K562 (cell line): ENCODE data around the gene CCDC194. TPM values are rescaled to one million over a fixed set of nuclear protein-coding genes. Genes with fewer than 3 reads are reported as not detected.

Source experiments
- EZH2 ChIP-seq: IDR thresholded peaks from 2 replicates; pipeline ENCODE4 v1.6.1; 2012; ENCODE audit warnings: low read depth, mild to moderate bottlenecking, inconsistent platforms, low read length, borderline replicate concordance
- ZNF445 ChIP-seq: fragments of 250-450 bp; sonication (Bioruptor Pico); IDR thresholded peaks from 2 replicates; pipeline ENCODE4 v1.4.0; 2020; ENCODE audit warnings: low read depth, mild to moderate bottlenecking, moderate library complexity
- polyA plus RNA-seq, 8 experiments: library from polyadenylated mRNA; depleted of rRNA in 4 of 8; stranded (reverse) in 5 of 8; unstranded in 3 of 8; fragments of >200 nt; fragmentation: Nextera tagmentation in 2 of 8; fragmentation: Illumina TruSeq in 1 of 8; extraction: Ambion mirVana in 2 of 8; extraction: Trizol in 1 of 8; gene quantifications; 2 replicates each; pipeline versions ENCODE4 v1.2.1 to v1.2.3, GENCODE V29; 2011 to 2014; ENCODE audit warnings: inconsistent platforms in 1 of 8, missing spikeins in 1 of 8
- total RNA-seq, 7 experiments: library from RNA; depleted of rRNA in 6 of 7; stranded (reverse); fragments of >200 nt in 6 of 7; fragmentation: Illumina TruSeq in 2 of 7; extraction: Trizol in 2 of 7; gene quantifications; 2 replicates each; pipeline versions ENCODE4 v1.2.1 to v1.2.3, GENCODE V29; 2011 to 2021; ENCODE audit warnings: low replicate concordance in 1 of 7
- TF ChIP-seq, protein P1 (sequence below), 2 experiments: fragments of 450-650 bp; IDR thresholded peaks; 2 replicates each; pipeline ENCODE4 v1.6.1; 2016; ENCODE audit warnings: mild to moderate bottlenecking in 2 of 2, borderline replicate concordance in 1 of 2, low read depth in 1 of 2, moderate library complexity in 1 of 2

CCDC194 gene
- total and polyA plus RNA-seq, 9 of the 15 experiments (the other 6 are each of a cell fraction or from before 2014, with no cell fraction given), result 0.13 to 1.3 (median 0.39) TPM; not detected in 3

DNA sequence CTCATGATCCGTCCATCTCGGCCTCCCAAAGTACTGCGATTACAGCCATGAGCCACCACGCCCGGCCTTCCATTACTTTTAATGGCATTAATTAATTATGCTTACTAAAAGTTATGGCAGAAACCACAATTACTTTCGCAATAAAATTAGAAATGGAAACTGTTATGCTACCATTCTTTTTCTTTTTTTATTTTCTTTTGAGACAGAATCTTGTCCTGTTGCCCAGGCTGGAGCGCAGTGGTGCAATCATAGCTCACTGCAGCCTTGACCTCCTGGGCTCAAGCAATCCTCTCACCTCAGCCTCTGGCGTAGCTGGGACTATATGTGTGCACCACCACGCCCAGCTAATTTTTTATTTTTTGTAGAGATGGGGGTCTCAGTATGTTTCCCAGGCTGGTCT lies 16.0 kb upstream of the CCDC194 start (continued):
- TF ChIP-seq, protein P1, sequence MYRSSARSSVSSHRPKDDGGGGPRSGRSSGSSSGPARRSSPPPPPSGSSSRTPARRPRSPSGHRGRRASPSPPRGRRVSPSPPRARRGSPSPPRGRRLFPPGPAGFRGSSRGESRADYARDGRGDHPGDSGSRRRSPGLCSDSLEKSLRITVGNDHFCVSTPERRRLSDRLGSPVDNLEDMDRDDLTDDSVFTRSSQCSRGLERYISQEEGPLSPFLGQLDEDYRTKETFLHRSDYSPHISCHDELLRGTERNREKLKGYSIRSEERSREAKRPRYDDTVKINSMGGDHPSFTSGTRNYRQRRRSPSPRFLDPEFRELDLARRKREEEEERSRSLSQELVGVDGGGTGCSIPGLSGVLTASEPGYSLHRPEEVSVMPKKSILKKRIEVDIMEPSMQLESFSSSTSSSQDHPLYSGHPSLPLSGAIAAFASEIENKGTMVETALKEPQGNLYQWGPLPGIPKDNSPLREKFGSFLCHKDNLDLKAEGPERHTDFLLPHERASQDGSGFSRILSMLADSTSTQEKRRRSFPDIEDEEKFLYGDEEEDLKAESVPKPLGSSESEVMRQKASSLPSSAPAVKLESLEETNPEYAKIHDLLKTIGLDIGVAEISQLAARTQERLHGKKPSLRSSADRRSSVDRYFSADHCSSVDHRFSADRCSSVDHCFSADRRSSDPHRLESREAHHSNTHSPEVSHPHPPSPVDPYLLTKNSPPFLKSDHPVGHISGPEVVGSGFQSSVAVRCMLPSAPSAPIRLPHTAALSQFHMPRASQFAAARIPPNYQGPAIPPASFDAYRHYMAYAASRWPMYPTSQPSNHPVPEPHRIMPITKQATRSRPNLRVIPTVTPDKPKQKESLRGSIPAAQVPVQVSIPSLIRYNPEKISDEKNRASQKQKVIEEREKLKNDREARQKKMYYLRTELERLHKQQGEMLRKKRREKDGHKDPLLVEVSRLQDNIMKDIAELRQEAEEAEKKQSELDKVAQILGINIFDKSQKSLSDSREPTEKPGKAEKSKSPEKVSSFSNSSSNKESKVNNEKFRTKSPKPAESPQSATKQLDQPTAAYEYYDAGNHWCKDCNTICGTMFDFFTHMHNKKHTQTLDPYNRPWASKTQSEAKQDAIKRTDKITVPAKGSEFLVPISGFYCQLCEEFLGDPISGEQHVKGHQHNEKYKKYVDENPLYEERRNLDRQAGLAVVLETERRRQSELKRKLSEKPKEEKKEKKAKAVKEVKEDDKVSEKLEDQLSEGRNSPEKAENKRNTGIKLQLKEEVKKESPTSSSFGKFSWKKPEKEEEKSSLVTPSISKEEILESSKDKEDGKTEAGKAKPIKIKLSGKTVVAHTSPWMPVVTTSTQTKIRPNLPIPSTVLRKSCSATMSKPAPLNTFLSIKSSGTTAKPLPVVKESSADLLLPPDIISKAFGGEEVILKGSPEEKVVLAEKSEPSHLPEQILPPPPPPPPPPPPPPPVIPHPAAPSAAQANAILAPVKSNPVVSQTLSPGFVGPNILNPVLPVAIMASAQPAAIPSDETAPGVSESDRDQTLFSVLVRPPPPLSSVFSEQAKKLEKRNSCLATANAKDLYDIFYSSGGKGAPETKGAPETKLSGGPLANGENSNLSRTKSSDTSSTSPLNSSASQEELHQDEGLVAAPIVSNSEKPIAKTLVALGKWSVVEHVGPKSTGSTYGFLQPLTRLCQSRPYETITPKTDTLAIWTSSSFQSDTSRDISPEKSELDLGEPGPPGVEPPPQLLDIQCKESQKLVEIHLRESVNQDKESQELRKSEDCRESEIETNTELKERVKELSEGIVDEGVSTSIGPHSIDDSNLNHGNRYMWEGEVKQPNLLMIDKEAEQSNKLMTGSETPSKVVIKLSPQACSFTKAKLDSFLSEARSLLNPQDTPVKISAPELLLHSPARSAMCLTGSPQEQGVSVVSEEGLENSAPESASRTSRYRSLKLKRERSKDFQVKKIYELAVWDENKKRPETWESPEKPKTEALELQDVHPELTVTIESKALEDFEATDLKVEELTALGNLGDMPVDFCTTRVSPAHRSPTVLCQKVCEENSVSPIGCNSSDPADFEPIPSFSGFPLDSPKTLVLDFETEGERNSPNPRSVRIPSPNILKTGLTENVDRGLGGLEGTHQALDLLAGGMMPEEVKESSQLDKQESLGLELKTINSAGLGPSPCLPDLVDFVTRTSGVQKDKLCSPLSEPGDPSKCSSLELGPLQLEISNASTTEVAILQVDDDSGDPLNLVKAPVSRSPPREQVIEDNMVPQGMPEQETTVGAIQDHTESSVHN (IDR thresholded peaks at IDR 0.05; ENCODE audit: borderline replicate concordance in 1 of 2, low read depth in 1 of 2), result no peak
- TF ChIP-seq ZNF445, result no peak
- no peak for TF ChIP-seq EZH2
